CD4-positive, alpha-beta T cell treated with Interleukin-1 beta for 1 hour (primary cell): ENCODE data around the gene FOXE3.

ENCODE experiments used
- DNase-seq, 2 donors: peaks; one replicate each; pipeline ENCODE4 v3.0.0-alpha.2; 2020 to 2022

The FOXE3 gene

GRCh38 chr1:47406966-47407365 lies 9.1 kb upstream of the FOXE3 start:
- DNase-seq, result no peak

- no peak for DNase-seq
These were observed 8.6 kb upstream of the FOXE3 start for GRCh38 chr1:47407481-47407880.

GRCh38 chr1:47409311-47410067 lies 6.6 kb upstream of the FOXE3 start:
- no peak for DNase-seq

GRCh38 chr1:47410068-47410455 lies 6.0 kb upstream of the FOXE3 start:
- no peak for DNase-seq

GRCh38 chr1:47411436-47411835 lies 4.6 kb upstream of the FOXE3 start:
- DNase-seq, result no peak

GRCh38 chr1:47412437-47412836 lies 3.6 kb upstream of the FOXE3 start:
- DNase-seq, result no peak

- no peak for DNase-seq
These were observed 459 bp downstream of the FOXE3 start for GRCh38 chr1:47416319-47417169.

GRCh38 chr1:47417170-47418044 lies 1.3 kb downstream of the FOXE3 start:
- no peak for DNase-seq

- no peak for DNase-seq
These were observed 2.0 kb downstream of the FOXE3 start for GRCh38 chr1:47418122-47418521.

- no peak for DNase-seq
These were observed 2.7 kb downstream of the FOXE3 start for GRCh38 chr1:47418681-47419325.

- DNase-seq, result no peak
These were observed 4.5 kb downstream of the FOXE3 start for GRCh38 chr1:47420547-47420946.

- DNase-seq, result no peak
These were observed 7.8 kb downstream of the FOXE3 start for GRCh38 chr1:47423872-47424271.

- DNase-seq, result no peak
These were observed 8.4 kb downstream of the FOXE3 start for GRCh38 chr1:47424336-47424982.

GRCh38 chr1:47431534-47431933 lies 15.4 kb downstream of the FOXE3 start:
- DNase-seq, result no peak

- DNase-seq, result peak; percentile 35 to 58
These were observed 16.3 kb downstream of the FOXE3 start for GRCh38 chr1:47432071-47433036.

GRCh38 chr1:47433037-47433421 lies 16.9 kb downstream of the FOXE3 start:
- no peak for DNase-seq

GRCh38 chr1:47433477-47434050 lies 17.5 kb downstream of the FOXE3 start:
- no peak for DNase-seq

- DNase-seq, result no peak
These were observed 18.2 kb downstream of the FOXE3 start for GRCh38 chr1:47434051-47434842.

- DNase-seq, result no peak
These were observed 19.6 kb downstream of the FOXE3 start for GRCh38 chr1:47435506-47436303.
